ENCODE data around the gene EPAS1. TPM values are rescaled to one million over a fixed set of nuclear protein-coding genes. Genes with fewer than 3 reads are reported as not detected.
A peak's percentile ranks its signal among the peaks of the same experiment; 100 is the strongest.

EPAS1 gene
- total and polyA plus RNA-seq, 4 donors: 26.2 to 193 (median 61.1) TPM

- TF ChIP-seq HNF4A (conservative IDR thresholded peaks at IDR 0.05): peak in 1 of 2 donors; percentile 15
- no peak for TF ChIP-seq YY1 (IDR thresholded peaks at IDR 0.05)
- no peak for TF ChIP-seq FOXA1 (IDR thresholded peaks at IDR 0.05)
- no peak for TF ChIP-seq SP1 (IDR thresholded peaks at IDR 0.05)
- TF ChIP-seq RXRA (IDR thresholded peaks at IDR 0.05): peak; percentile 57 to 97
- Histone ChIP-seq H3K36me3 (ENCODE audit: control insufficient read depth in 4 of 4, insufficient read depth in 3 of 4, low read depth in 1 of 4, low read length in 3 of 4) (no peaks in the 10 kb centered on the region), H3K27me3 (ENCODE audit: control insufficient read depth in 4 of 4, insufficient read depth in 4 of 4, low read length in 3 of 4) (no peaks in the 10 kb centered on the region), H3K4me1 (ENCODE audit: control insufficient read depth in 4 of 4, insufficient read depth in 4 of 4, low read length in 3 of 4) (peaks cover 0 to 31% (median 22%) of the 10 kb centered on the region in 4 donors), H3K4me3 (ENCODE audit: low read depth in 1 of 3, low read length in 3 of 3) (no peak overlapping the region), H3K9ac (ENCODE audit: low read depth in 1 of 2, low read length in 2 of 2) (no peak overlapping the region), H3K9me3 (ENCODE audit: control insufficient read depth in 4 of 4, low read length in 3 of 4) (no peaks in the 10 kb centered on the region), H3K27ac (ENCODE audit: low read depth in 1 of 2, low read length in 2 of 2) (no peak overlapping the region)
- WGBS: 36% methylated on average over 4 of the region's 4 CpGs
- DNase-seq (ENCODE audit: low spot score): no peak
Measured at GRCh38 chr2:46254474-46254873, 42.7 kb upstream of the EPAS1 start.

- Histone ChIP-seq H3K36me3 (ENCODE audit: control insufficient read depth in 4 of 4, insufficient read depth in 3 of 4, low read depth in 1 of 4, low read length in 3 of 4) (no peaks in the 10 kb centered on the region), H3K9me3 (ENCODE audit: control insufficient read depth in 4 of 4, low read length in 3 of 4) (no peaks in the 10 kb centered on the region), H3K4me1 (ENCODE audit: control insufficient read depth in 4 of 4, insufficient read depth in 4 of 4, low read length in 3 of 4) (peaks cover 0 to 39% (median 33%) of the 10 kb centered on the region in 4 donors), H3K27me3 (ENCODE audit: control insufficient read depth in 4 of 4, insufficient read depth in 4 of 4, low read length in 3 of 4) (no peaks in the 10 kb centered on the region), H3K9ac (ENCODE audit: low read depth in 1 of 2, low read length in 2 of 2) (no peak overlapping the region), H3K4me3 (ENCODE audit: low read depth in 1 of 3, low read length in 3 of 3) (no peak overlapping the region), H3K27ac (ENCODE audit: low read depth in 1 of 2, low read length in 2 of 2) (peak overlapping the region; percentile 28 to 33)
- no peak for DNase-seq (ENCODE audit: low spot score)
- TF ChIP-seq JUND (IDR thresholded peaks at IDR 0.05) (no peak), YY1 (IDR thresholded peaks at IDR 0.05) (no peak), RXRA (IDR thresholded peaks at IDR 0.05) (no peak), FOXA1 (IDR thresholded peaks at IDR 0.05) (no peak), HNF4G (IDR thresholded peaks at IDR 0.05) (no peak), NR2F2 (IDR thresholded peaks at IDR 0.05) (peak; percentile 14), EGR1 (IDR thresholded peaks at IDR 0.05; ENCODE audit: low read depth in 2 of 2) (no peak), SP1 (IDR thresholded peaks at IDR 0.05) (no peak)
- WGBS: 72% methylated on average over 5 of the region's 5 CpGs
Measured at GRCh38 chr2:46256563-46257142, 40.6 kb upstream of the EPAS1 start.

- H3K27me3 ChIP-seq (ENCODE audit: control insufficient read depth in 4 of 4, insufficient read depth in 4 of 4, low read length in 3 of 4): no peaks in the 10 kb centered on the region
- H3K4me1 ChIP-seq (ENCODE audit: control insufficient read depth in 4 of 4, insufficient read depth in 4 of 4, low read length in 3 of 4): peaks cover 0 to 38% (median 32%) of the 10 kb centered on the region in 4 donors
- TF ChIP-seq NR2F2 (IDR thresholded peaks at IDR 0.05): no peak
- no peak for TF ChIP-seq ATF3 (IDR thresholded peaks at IDR 0.05)
- TF ChIP-seq REST (IDR thresholded peaks at IDR 0.05): no peak
- TF ChIP-seq HNF4G (IDR thresholded peaks at IDR 0.05): no peak
- TF ChIP-seq SP1 (IDR thresholded peaks at IDR 0.05): no peak
- no peak for TF ChIP-seq ZBTB33 (IDR thresholded peaks at IDR 0.05)
- no peak for TF ChIP-seq RAD21 (IDR thresholded peaks at IDR 0.05)
- TF ChIP-seq JUND (IDR thresholded peaks at IDR 0.05): no peak
- no peak for DNase-seq (ENCODE audit: low spot score)
- WGBS: 47% methylated on average over 4 of the region's 4 CpGs
- H3K4me3 ChIP-seq (ENCODE audit: low read depth in 1 of 3, low read length in 3 of 3): no peak overlapping the region
- H3K27ac ChIP-seq (ENCODE audit: low read depth in 1 of 2, low read length in 2 of 2): peak overlapping the region in 1 of 2 donors; percentile 33
- no peak overlapping the region for H3K9ac ChIP-seq (ENCODE audit: low read depth in 1 of 2, low read length in 2 of 2)
- H3K9me3 ChIP-seq (ENCODE audit: control insufficient read depth in 4 of 4, low read length in 3 of 4): no peaks in the 10 kb centered on the region
- H3K36me3 ChIP-seq (ENCODE audit: control insufficient read depth in 4 of 4, insufficient read depth in 3 of 4, low read depth in 1 of 4, low read length in 3 of 4): no peaks in the 10 kb centered on the region
Measured at GRCh38 chr2:46257476-46257875, 39.7 kb upstream of the EPAS1 start.

All from liver (tissue), 9 donors.